ENCODE data around the gene CNKSR3.

- no peak for TF ChIP-seq EZH2 (IDR thresholded peaks at IDR 0.05; ENCODE audit: low read depth, unreplicated experiment)
- TF ChIP-seq CTCF (conservative IDR thresholded peaks at IDR 0.05; ENCODE audit: low read depth in 2 of 2) = no peak
- no peak for TF ChIP-seq POLR2AphosphoS5 (IDR thresholded peaks at IDR 0.05; ENCODE audit: low read depth)
- TF ChIP-seq EZH2phosphoT487 (IDR thresholded peaks at IDR 0.05; ENCODE audit: unreplicated experiment) = no peak
- TF ChIP-seq REST (IDR thresholded peaks at IDR 0.05; ENCODE audit: unreplicated experiment) = no peak
- TF ChIP-seq ZNF331 (CRISPR knock-in tag; IDR thresholded peaks at IDR 0.05; ENCODE audit: low read depth) = no peak
Observed at GRCh38 chr6:154466971-154467679, 43.4 kb downstream of the CNKSR3 start.

Data from GM23338 (cell line).